Left forelimb (tissue), 1 donor: ENCODE measurements around the gene VEZF1.

Experiments used
- DNase-seq: peaks from one replicate; pipeline ENCODE4 v3.0.0-alpha.2; 2018; ENCODE audit warnings: low spot score

VEZF1 gene, protein sequence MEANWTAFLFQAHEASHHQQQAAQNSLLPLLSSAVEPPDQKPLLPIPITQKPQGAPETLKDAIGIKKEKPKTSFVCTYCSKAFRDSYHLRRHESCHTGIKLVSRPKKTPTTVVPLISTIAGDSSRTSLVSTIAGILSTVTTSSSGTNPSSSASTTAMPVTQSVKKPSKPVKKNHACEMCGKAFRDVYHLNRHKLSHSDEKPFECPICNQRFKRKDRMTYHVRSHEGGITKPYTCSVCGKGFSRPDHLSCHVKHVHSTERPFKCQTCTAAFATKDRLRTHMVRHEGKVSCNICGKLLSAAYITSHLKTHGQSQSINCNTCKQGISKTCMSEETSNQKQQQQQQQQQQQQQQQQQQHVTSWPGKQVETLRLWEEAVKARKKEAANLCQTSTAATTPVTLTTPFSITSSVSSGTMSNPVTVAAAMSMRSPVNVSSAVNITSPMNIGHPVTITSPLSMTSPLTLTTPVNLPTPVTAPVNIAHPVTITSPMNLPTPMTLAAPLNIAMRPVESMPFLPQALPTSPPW

DNA sequence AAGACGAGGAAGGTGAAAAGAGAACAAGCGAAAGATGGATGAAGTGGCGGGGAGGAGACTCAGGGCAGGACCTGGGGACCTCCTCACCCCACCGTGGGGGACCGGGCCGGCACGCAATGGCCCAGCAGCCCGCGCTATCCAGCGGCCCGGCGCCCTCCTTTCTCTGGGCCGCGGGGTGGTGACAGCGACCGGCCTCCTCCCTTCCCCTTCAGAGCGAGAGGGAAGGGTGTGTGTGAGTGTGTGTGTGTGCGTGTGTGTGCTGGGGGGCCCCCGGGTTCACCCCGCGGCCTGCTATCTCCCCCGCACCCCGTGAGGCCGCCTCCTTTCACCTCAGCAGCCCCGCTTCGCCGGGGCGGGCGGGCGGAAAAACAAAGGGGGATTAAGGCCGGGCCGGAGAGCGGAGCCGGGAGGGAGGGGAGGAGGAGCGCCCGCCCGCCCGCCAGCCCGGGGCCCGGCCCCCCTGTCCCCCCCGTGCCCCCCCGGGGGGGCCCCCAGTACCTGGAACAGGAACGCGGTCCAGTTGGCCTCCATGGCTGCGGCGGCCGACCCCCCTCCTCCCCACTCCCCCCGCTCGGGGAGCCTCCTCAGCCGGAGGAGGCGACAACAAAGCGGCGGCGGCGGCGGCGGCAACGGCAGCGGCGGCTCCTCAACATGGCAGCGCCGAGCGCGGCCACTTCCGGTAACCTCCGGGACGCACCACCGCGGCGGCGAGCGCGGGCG, at the start of gene VEZF1:
VEZF1 (minus strand) TSS at position 674 of the 720 bp plus-strand sequence; CDS start at position 531, 143 bp downstream.
- DNase-seq, result peak; percentile 91

DNA sequence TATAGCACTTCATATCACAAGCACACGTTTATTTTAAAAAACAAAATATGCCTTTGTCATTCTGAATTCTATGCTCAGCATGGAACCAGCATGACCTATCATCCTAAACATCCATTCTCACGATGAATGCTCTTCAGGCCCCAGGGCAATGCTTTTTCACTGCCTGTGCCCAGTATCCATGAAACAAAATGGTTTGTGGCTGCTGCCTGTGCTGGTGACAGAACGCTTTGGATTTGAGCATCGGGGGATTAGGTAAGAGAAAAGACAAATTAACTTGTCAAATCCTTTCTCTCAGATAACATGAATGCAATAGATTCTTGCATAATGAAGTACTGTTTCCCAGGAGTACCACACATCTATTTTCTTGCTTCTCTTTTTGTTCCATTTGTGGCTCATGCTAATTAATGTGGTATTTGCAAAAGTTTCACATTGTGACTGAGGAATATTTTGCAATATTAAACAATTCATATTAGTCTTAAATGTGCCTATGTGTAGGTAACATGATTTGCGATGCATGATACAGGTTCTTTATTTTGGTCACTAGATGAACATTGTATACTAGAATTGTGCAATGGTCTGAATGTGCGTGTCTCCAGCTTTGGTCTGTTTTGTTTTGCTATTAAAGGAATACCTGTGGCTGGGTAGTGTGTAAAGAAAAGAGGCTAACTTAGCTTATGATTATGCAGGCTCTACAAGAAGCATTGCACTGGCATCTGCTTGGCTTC, 44.8 kb upstream of the VEZF1 start:
- no peak for DNase-seq

DNA sequence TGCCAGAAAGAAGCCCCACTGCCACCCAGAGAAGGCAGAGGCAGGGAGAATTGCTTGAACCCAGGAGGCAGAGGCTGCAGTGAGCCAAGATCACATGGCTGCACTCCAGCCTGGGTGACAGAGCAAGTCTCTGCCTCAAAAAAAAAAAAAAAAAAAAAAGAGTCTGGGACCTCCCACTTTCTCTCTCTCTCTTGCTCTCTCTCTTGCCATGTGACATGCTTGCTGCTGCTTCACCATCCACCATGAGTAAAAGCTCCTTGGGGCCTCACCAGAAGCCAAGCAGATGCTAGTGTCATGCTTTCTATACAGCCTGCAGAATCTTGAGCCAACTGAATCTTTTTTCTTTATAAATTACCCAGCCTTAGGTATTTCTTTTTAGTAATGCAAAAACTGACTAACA, 40.5 kb upstream of the VEZF1 start:
- DNase-seq, result no peak

DNA sequence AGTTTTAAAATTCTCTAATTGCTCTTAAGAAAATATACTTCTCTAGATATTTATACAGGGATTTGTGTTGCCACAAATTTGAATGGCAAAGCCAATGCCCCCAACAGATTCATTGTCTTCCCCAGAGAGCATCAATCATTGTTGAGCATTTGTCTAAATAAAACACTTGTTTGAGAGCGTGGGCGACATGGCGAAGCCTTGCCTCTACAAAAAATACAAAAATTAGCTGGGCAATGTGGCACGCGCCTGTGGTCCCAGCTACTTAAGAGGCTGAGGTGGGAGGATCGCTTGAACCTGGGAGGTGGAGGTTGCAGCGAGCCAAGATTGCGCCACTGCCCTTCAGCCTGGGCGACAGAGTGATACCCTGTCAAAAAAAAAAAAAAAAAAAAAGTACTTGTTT, 32.3 kb upstream of the VEZF1 start:
- no peak for DNase-seq

DNA sequence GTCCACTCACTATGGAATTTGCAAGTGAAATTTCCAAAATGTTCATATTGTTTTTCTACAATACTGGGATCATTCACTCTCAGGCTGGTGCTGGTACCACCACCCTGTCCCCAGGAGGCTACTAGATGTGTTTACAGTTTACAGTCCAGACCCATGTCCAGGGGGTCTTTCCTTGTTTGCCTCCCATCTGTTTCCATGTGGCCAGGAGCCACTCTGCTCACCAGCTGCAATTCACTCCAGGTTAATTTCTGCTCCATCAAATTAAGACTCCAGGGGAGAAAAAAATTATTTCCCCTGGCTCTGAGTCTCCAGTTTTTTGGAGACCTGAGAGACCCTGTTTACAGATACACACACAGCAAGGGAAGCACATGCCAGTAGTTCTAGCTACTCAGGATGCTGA, 31.5 kb upstream of the VEZF1 start:
- DNase-seq, result no peak

DNA sequence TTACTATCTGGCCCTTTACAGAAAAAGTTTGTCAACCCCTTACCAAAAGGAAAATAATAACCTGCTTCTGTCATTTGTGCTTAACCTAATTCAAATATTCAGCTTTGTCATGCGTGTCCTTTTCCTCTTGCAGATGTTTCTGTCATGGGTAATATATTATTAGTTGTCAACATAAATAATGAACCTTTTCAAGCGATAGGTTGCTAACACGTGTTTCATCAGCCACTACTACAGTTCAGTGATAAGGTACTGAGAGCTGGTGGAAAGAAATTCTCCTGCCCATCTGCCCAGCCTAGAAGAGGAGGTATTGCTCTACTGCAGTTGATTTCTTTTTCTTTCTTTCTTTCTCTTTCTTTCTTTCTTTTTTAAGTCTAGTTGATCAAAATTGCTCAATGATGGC, 31.0 kb upstream of the VEZF1 start:
- no peak for DNase-seq

DNA sequence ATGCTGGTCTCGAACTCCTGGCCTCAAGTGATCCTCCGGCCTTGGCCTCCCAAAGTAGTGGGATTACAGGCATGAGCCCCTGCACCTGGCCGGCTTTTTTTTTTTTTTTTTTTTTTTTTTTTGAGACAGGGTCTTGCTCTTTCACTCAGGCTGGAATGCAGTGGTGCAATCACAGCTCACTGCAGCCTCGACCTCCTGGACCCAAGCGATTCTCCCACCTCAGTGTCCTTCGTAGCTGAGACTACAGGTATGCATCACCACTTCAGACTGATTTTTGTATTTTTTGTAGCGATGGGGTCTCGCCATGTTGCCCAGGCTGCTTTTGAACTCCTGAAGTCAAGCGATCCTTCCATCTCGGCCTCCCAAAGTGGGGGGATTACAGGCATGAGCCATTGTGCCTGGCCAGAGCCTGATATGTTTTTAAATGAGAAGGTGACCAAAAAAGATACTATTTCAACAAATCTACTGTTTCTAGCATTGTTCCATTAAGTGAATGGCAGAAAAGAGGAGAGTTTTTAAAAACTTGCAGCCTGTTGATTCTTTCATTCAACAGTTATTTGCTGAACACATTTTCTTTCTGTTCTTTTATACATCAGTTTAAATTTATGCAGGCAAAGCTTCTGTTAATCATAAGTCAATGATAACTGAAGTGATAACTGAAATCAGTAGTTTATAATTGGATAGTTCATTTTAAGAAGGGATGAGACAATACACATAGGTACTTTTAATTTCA, 22.2 kb upstream of the VEZF1 start:
- DNase-seq, result no peak

DNA sequence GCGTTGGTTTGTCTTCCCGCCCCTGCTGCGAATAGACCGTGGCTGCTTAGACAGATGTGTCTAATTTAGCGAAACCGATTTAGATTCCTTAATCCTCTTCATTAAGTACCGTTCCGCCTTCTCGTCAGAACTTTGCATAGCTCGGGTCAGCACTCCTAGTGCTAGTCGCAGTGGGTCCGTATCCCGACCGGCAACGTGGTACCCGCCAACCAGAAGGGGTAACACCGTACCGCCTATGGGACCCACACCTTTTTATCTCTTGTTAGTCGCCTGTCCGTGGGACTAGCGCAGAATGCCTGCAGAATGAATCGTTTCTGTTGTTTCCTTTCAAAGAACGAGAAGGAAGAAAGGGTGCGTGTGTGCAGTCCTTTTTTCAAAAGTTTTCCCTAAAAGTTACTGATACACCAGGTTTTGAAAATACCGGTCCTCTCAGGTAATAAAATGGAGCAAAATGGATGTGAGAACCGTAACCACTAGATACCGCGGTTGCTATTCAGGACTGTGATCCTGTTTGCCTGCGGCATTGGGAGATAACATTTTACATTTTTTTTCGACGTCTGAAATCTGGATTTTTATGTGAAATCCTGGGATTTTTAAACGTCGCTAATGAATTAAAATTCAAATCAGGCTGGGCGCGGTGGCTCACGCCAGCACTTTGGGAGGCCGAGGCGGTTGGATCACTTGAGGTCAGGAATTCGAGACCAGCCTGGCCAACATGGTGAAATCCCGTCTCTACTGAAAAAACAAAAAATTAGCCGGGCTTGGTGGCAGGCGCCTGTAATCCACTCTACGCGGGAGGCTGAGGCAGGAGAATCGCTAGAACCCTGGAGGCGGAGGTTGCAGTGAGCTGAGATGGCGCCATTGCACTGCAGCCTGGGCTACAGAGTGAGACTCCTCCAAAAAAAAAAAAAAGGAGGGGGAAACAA, 20.0 kb upstream of the VEZF1 start:
- no peak for DNase-seq

DNA sequence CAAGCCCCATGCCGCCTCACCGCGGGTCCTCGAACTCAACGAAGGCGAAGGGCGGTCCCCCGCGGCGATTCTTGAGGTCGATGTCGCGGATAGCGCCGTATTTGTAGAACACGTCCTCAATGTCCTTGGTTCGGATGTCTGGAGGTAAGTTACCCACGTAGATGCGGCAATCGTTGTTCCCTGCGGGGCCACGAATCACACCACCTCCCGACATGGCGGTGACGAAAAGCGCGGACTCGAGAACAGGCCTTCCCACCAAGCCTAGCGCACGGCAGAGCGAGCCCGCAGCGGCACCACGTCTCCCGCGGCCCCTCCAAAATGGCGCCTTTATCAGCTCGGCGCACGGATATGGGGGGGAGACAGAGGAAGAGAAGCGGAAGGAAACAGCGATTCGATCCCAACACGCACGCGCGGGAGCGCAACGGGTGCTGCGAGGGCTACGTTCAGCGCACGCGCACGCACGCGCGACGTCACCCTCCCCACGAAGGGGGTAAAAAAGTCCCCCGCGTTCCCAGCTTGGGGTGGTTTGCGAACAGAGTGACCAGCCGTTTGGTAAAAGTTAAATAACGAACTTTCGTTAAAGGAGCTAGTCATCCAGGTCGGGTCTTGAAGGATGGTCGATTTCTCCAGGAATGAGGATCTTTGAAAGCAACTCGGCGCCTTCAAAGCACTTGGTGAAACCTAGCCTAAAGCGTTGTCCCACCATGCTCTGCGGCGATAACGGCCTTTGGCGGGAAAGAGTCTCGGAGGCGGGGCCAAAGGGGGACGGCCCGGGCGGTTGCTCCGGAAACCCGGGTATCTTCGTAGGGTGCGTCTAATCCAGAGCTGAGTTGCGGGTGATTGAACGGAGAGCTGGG, 19.1 kb upstream of the VEZF1 start, which contains the start of gene SRSF1:
SRSF1 (minus strand) TSS at position 323 of the 857 bp plus-strand sequence; CDS start at position 214, 109 bp downstream.
- DNase-seq, result peak; percentile 99

DNA sequence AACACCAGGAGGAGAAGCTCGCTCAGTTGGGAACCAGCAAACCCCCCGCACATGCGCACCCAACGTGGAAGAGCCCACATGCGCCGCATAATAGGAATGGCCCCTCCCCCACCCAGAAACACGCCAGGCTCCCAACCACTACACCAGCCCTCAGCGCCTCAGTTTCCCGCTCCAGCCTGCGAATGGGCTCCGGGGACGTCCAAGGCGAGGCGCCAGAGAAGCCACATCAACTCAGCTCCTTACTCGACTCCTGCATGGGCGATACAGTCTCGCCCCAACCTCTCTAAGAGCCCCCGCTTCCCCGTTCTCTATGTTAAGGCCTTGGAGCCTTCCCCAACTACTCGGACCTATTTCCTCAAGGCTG, 18.5 kb upstream of the VEZF1 start:
- DNase-seq, result peak; percentile 83

DNA sequence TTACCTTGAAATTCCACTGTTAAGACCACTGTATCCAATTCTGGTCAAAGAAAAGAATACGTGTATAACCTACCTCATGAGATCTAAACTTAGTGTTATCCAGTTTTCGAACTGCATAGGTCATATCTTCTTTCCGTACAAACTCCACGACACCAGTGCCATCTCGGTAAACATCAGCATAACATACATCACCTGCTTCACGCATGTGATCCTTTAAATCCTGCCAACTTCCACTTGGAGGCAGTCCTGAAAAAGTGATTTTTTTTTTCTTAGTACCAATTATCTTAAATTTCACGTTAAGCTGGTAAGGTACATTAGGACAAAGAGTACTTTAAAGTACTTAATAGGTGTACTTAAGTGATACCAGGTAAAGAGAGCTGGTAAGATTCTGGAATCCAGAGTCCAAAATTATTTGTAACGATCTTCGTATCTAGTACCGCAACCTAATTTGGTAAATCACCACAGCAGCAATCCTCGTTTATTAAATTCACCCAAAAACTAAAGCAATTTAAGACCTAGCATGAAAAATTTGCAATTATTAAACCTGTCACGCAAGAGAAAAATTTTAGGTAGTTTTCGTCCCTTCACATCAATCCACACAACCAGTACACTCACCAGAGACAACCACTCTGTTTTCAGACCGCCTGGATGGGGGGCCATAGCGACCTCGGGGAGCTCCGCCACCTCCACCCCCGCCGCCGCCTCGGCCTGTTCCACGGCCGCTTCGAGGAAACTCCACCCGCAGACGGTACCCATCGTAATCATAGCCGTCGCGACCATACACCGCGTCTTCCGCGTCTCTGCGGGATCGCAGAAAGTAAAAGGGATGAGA, 17.9 kb upstream of the VEZF1 start:
- DNase-seq, result no peak

DNA sequence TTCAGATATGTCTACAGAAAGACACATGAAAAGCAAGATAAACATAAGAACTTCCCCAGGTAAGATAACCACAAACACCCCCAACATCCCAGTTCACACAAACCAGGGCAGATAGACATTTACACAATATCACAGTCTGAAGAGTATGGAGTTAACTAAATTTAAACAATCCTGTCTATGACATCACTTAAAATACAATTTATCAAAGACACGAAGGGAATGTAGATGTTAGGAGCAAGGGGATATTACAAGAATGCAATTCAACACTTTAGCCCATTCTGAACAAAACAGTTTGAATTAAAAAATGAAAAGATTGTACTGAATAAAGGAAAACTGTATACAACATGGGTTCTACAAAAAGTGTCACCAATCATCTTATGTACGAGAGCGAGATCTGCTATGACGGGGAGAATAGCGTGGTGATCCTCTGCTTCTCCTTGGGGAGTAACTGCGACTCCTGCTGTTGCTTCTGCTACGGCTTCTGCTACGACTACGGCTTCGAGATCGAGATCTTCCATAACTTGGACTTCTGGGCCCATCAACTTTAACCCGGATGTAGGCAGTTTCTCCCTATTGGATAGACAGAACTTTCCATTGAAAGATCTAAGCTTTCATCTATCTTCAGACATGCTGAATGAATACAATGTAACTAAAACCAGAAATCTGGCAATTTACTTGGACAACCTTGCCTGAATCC, 17.1 kb upstream of the VEZF1 start:
- no peak for DNase-seq

DNA sequence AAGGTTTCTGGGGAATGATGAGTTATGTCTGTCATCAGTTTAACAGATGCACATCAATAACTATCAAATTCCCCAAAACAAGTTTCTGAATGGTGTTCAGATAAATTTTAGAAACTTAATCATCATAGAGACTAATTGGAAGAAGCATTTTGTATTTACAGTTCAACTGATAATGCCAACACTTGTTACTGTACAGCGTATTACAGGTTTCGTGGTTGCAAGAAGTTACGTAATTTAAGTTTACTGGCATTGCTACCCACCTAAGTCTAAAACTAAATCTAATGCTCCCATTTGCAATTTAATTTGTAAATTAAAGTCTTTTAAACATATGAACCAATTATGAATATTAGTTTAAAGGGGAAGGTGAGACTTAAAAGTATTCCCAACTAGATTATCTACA, 16.0 kb upstream of the VEZF1 start:
- DNase-seq, result no peak

DNA sequence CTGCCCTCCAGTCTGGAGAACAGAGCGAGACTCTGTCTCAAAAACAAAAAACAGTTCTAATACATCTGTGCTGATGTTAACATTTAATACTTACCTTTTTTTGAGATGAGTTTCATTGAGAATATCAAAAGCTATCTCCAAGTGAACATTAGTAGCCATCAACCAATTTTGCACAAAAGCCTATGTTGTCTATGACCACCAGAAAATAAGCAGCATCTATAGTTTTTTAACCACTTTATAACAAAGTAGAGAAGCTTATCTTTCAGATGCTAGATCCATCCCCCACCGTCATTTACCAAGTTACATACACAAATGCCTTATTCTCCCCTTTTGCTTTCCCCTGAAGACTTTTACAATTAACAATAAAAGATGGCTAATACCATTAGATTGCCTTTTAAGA, 14.9 kb upstream of the VEZF1 start:
- DNase-seq, result no peak

DNA sequence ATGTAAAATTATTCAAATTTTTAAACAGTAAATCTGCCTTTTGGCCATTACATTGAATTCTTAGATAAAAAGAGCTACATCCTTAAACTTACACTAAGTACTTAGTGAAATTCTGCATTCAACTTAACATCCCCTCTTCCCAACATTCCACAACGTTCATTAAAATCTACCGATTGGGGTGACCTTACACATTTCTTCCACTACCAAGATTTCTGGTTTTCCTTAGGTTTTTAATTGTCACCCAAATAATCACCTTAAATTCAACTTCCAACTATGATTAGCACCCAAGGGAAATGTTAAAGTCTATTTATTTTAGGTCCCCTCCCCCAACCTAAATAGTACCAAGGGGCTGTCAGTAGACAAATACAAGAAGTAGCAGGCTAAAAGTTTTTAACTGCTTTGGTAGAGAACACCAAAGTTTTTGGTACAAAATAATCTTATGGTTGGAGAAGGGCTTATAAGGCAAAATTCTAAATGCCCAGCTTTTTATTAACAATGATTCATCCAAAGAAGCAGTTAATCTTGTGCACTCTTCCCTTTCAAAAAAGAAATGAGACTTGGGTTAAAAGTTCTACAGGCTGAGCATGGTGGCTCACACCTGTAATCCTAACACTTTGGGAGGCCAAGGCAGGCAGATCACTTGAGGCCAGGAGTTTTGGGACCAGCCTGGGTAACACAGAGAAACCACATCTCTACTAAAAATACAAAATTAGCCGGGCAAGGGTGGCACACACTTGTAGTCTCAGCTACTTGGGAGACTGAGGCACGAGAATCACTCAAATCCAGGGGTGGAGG, 14.3 kb upstream of the VEZF1 start:
- no peak for DNase-seq

DNA sequence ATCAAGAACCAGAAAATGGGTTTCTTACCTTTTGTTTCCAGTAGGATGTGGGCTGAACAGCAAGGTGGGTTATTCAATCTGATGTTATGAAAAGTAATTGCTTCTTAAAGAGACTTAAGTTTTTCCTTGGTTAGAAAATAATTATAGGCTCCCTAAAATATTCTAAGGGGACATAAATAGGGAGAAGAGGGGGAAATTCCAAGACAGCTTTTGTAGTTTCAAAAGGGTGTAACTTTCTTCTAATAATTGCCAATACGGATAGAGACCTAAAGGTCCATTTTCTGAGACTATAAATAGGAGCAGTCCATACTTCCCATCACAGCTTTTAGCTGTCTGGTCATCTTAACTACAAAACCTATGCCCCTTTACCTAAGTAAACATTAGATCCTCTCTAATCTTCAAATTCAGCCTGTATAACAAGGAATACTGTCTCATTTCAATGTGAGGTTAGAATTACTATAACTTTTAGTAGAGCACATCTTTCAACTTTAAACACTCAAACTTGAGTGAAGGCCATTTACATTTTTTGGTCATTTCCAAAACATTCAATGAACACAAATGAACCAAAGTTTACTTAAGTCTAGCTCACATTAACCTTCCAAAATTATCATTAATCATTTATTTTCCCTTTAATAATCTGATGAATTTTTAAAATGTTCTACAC, 13.5 kb upstream of the VEZF1 start:
- no peak for DNase-seq

DNA sequence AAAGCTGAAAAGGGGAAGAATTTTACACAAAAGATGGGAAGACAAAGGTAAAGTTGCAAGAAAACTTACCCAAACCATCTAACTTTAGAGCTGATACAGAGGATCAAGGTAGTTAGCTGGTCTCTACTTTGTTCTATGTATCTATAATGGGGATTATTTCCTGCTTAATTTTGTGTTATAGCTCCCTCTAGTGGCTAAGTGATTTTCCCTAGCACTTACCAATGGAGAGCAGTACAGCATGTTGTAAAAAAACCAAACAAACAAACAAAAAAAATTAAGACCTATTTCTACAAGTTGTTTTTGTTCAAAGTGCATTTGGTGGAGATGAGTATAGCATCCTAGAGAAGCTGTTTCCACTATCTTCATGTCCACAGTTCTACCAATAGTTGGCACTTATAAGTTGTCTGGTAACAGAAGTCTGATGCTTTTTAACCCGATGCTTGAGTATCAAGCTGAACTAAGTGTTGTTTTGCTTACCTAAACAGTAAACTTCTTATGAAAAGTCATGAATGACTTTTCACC, 11.5 kb upstream of the VEZF1 start:
- no peak for DNase-seq
